DOHH2 (cell line): ENCODE data around the gene BDNF.

Experiments used
- H3F3A ChIP-seq: fragments of 200-600 bp; sonication (generic), shearing (Covaris generic); 2 replicates; pipeline ENCODE4 v1.6.0; 2016; ENCODE audit warnings: antibody characterized with exemption, mild to moderate bottlenecking; ENCODE audit not compliant: control insufficient read depth, insufficient read depth
- H3K27ac ChIP-seq: fragments of 200-600 bp; sonication (generic); 2 replicates; pipeline ENCODE4 v1.5.1; 2014; ENCODE audit warnings: low read depth, mild to moderate bottlenecking, low read length, moderate library complexity
- H3K27me3 ChIP-seq: fragments of 200-600 bp; sonication (generic); 2 replicates; pipeline ENCODE4 v1.6.1; 2014; ENCODE audit warnings: mild to moderate bottlenecking, low read length, mixed read lengths; ENCODE audit not compliant: control insufficient read depth
- H3K36me3 ChIP-seq: fragments of 200-600 bp; sonication (generic); 2 replicates; pipeline ENCODE4 v1.6.1; 2014; ENCODE audit warnings: mild to moderate bottlenecking, low read length, moderate library complexity, mixed read lengths; ENCODE audit not compliant: control insufficient read depth
- H3K4me1 ChIP-seq: fragments of 200-600 bp; sonication (generic); 2 replicates; pipeline ENCODE4 v1.6.1; 2014; ENCODE audit warnings: mild to moderate bottlenecking, low read length, mixed read lengths; ENCODE audit not compliant: control insufficient read depth
- H3K4me2 ChIP-seq: fragments of 200-600 bp; sonication (generic); 2 replicates; pipeline ENCODE4 v1.6.0; 2014; ENCODE audit warnings: mild to moderate bottlenecking, low read length, moderate library complexity
- H3K4me3 ChIP-seq: fragments of 200-600 bp; sonication (generic); 2 replicates; pipeline ENCODE4 v1.5.1; 2014; ENCODE audit warnings: mild to moderate bottlenecking, low read length, mixed read lengths
- H3K79me2 ChIP-seq: fragments of 200-600 bp; sonication (generic); 2 replicates; pipeline ENCODE4 v1.6.1; 2014; ENCODE audit warnings: mild to moderate bottlenecking, low read length, mixed read lengths; ENCODE audit not compliant: control insufficient read depth
- H3K9me2 ChIP-seq: fragments of 200-600 bp; sonication (generic); replicated peaks from 2 replicates; pipeline ENCODE4 v1.6.1; 2014; ENCODE audit warnings: mild to moderate bottlenecking, low read length, mixed read lengths; ENCODE audit not compliant: control insufficient read depth
- H3K9me3 ChIP-seq: fragments of 200-600 bp; sonication (generic); 2 replicates; pipeline ENCODE4 v1.6.1; 2014; ENCODE audit warnings: antibody characterized with exemption, low read length, mixed read lengths; ENCODE audit not compliant: control insufficient read depth, insufficient read depth
- H4K20me1 ChIP-seq: fragments of 200-600 bp; sonication (generic); 2 replicates; pipeline ENCODE4 v1.6.0; 2014; ENCODE audit warnings: low read depth, mild to moderate bottlenecking, antibody characterized with exemption, low read length, moderate library complexity; ENCODE audit not compliant: control insufficient read depth, insufficient read depth
- EZH2phosphoT487 ChIP-seq: fragments of 200-600 bp; sonication (generic); IDR thresholded peaks from 2 replicates; pipeline ENCODE4 v1.6.1; 2017; ENCODE audit warnings: borderline replicate concordance, mild to moderate bottlenecking, antibody characterized with exemption, low read length, moderate library complexity, mixed read lengths
- TF ChIP-seq, protein P1 (sequence below): fragments of 200-600 bp; sonication (generic); IDR thresholded peaks from one replicate; pipeline ENCODE4 v1.5.1; 2014; ENCODE audit warnings: antibody characterized with exemption, mild to moderate bottlenecking, low read depth, low read length; ENCODE audit not compliant: poor library complexity, severe bottlenecking

BDNF gene

DNA sequence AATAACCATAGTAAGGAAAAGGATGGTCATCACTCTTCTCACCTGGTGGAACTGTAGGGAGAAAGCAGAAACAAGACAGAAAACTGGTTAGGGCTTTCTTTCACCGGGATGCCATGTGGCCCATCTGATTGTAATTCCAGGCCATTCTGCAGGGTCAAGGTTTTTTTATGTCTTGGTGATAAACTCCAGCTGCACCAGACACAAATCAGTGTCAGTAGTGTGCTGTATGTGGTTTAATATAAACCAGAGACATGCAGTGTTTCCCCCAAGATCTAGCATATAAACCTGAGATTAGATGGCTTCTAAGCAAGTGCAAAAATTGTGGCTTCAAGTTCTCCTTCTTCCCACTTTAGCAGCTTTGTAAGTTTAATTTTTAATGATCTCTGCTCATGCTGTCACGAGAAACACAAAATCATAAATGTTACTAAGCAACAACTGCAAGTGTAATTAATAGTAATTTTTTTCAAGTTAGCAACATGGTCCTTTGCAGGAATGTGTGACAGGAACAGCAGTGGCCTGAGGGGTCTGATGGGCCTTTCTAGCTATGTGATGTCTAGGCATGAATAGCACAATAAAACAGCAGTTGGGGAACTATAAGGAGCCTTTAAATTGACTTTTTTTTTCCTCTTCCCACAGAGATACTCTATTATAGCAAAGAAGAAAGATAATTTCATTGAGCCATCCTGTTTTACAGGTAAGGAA is 41.6 kb downstream of the BDNF start:
- Histone ChIP-seq H3K27ac (no peak overlapping the region), H4K20me1 (no peaks in the 10 kb centered on the region)
- no peak for TF ChIP-seq EZH2phosphoT487
- TF ChIP-seq, protein P1, sequence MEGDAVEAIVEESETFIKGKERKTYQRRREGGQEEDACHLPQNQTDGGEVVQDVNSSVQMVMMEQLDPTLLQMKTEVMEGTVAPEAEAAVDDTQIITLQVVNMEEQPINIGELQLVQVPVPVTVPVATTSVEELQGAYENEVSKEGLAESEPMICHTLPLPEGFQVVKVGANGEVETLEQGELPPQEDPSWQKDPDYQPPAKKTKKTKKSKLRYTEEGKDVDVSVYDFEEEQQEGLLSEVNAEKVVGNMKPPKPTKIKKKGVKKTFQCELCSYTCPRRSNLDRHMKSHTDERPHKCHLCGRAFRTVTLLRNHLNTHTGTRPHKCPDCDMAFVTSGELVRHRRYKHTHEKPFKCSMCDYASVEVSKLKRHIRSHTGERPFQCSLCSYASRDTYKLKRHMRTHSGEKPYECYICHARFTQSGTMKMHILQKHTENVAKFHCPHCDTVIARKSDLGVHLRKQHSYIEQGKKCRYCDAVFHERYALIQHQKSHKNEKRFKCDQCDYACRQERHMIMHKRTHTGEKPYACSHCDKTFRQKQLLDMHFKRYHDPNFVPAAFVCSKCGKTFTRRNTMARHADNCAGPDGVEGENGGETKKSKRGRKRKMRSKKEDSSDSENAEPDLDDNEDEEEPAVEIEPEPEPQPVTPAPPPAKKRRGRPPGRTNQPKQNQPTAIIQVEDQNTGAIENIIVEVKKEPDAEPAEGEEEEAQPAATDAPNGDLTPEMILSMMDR: no peak

DNA sequence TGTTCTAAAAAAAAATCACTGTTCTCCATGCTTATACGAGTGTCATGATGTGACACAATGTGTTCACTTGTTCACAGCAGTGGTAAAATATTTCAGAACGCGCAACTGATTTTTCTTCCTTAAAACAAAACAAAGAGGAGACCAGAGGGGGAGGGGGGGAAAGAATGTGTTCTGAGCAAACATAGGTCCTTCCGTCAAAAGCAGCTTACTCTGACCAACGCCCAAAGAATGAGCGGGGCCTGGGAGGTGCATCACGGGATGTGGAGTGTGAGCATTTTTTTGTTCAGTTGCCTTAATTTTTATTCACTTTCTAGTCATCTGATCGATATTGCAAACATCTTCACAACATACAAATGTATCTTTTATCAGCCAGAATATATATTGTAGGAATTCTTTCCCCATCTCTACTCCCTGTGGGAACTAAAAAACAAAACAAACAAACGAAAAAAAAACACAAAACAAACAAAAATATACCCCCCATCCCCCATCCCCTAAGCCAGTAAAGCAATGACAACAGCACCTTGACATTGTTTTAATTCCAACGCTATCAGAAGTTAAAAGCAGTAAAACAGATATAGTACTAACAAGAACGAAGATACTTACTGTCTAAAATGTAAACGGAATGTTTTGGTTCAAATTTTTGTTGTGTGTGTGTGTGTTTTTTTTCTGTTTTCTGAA is 43.3 kb downstream of the BDNF start:
- H3K36me3 ChIP-seq: no peaks in the 10 kb centered on the region
- no peak overlapping the region for H3K27ac ChIP-seq
- TF ChIP-seq EZH2phosphoT487: no peak
- TF ChIP-seq, protein P1: no peak

More for the DNA sequence above, 41.6 kb downstream of the BDNF start:
- H3K4me1 ChIP-seq: no peaks in the 10 kb centered on the region
- H3K4me3 ChIP-seq: no peak overlapping the region
- H3K9me3 ChIP-seq: no peaks in the 10 kb centered on the region
- H3K36me3 ChIP-seq: no peaks in the 10 kb centered on the region
- H3F3A ChIP-seq: no peaks in the 10 kb centered on the region
- no peaks in the 10 kb centered on the region for H3K9me2 ChIP-seq
- H3K79me2 ChIP-seq: no peaks in the 10 kb centered on the region
- H3K27me3 ChIP-seq: no peaks in the 10 kb centered on the region
- no peak overlapping the region for H3K4me2 ChIP-seq

DNA sequence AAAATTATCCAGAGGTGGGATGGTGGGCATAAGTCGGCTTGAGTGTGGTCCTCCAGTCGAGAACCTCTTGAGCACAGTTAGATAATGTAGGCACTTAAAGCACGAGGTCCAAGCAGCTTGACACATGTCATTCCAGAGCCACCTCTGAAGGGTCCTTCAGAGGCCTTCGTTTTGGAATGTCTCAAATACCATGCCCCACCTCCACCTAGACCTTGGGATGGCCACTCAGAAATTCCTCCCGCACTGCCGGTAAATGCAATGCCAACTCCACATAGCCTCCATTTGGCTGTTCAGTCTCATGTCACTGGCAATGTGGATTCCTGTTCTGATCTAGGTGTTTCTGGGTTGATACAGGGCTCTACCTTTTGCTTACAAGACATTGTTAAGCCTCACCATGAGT is 43.9 kb downstream of the BDNF start:
- Histone ChIP-seq H3K9me3 (no peaks in the 10 kb centered on the region), H3K79me2 (no peaks in the 10 kb centered on the region)

More for the DNA sequence above, 43.3 kb downstream of the BDNF start:
- Histone ChIP-seq H3K4me1 (no peaks in the 10 kb centered on the region), H3K27me3 (no peaks in the 10 kb centered on the region), H3K9me2 (no peaks in the 10 kb centered on the region), H3K79me2 (no peaks in the 10 kb centered on the region), H3K4me3 (no peak overlapping the region), H4K20me1 (no peaks in the 10 kb centered on the region), H3F3A (no peaks in the 10 kb centered on the region), H3K4me2 (no peak overlapping the region), H3K9me3 (no peaks in the 10 kb centered on the region)

More for the DNA sequence above, 43.9 kb downstream of the BDNF start:
- H3K27me3 ChIP-seq: no peaks in the 10 kb centered on the region
- H3K9me2 ChIP-seq: no peaks in the 10 kb centered on the region
- TF ChIP-seq EZH2phosphoT487: no peak
- TF ChIP-seq, protein P1: no peak
- no peaks in the 10 kb centered on the region for H3F3A ChIP-seq
- H3K27ac ChIP-seq: no peak overlapping the region
- no peak overlapping the region for H3K4me3 ChIP-seq
- no peaks in the 10 kb centered on the region for H3K36me3 ChIP-seq
- H3K4me2 ChIP-seq: no peak overlapping the region
- no peaks in the 10 kb centered on the region for H3K4me1 ChIP-seq
- H4K20me1 ChIP-seq: no peaks in the 10 kb centered on the region
